WTC11 (cell line): ENCODE results near the gene MKNK2. TPM values are rescaled to one million over a fixed set of nuclear protein-coding genes. Genes with fewer than 3 reads are reported as not detected.

ENCODE experiments used
- ATAC-seq: fragments of 200-7000 bp; cut with Tn5 transposase; 2 replicates; pipeline ENCODE4 v1.10.0; 2021; ENCODE audit warnings: mild to moderate bottlenecking, moderate library complexity
- CTCF ChIA-PET: fragments of 300-600 bp; sonication (Branson Sonifier 250); formaldehyde crosslinking; loops from one replicate; lab custom pipeline; 2021; ENCODE audit warnings: antibody characterized with exemption; lab: Charles Lee
- POLR2A ChIA-PET: fragments of 350-600 bp; sonication (Branson Sonifier 250); formaldehyde crosslinking; loops from one replicate; lab custom pipeline; 2021; ENCODE audit warnings: antibody characterized with exemption; lab: Charles Lee
- DNase-seq: peaks from one replicate; pipeline ENCODE4 v3.0.0; 2021; ENCODE audit warnings: low spot score
- H3K27ac Mint-ChIP-seq: 2 replicates; pipeline ENCODE4 v1.8.0; 2021; ENCODE audit warnings: mixed read lengths
- H3K27me3 Mint-ChIP-seq: 2 replicates; pipeline ENCODE4 v1.8.0; 2021; ENCODE audit warnings: low read depth, mild to moderate bottlenecking, moderate library complexity, mixed read lengths
- H3K36me3 Mint-ChIP-seq: 2 replicates; pipeline ENCODE4 v1.8.0; 2021; ENCODE audit warnings: mixed read lengths
- H3K4me1 Mint-ChIP-seq: 2 replicates; pipeline ENCODE4 v1.8.0; 2022; ENCODE audit warnings: mixed read lengths
- H3K4me3 Mint-ChIP-seq: 2 replicates; pipeline ENCODE4 v1.8.0; 2021; ENCODE audit warnings: mild to moderate bottlenecking, moderate library complexity, mixed read lengths
- H3K9me3 Mint-ChIP-seq: 2 replicates; pipeline ENCODE4 v1.8.0; 2021; ENCODE audit warnings: mixed read lengths
- ATF6 ChIP-seq: sonication (generic); formaldehyde crosslinking; IDR thresholded peaks from 2 replicates; pipeline ENCODE4 v1.8.1; 2023; ENCODE audit warnings: mild to moderate bottlenecking, missing genetic modification reagents
- CDX4 ChIP-seq: fragments of 250-450 bp; sonication (Bioruptor Pico); IDR thresholded peaks from 2 replicates; pipeline ENCODE4 v1.9.0; 2021; ENCODE audit warnings: moderate library complexity, mild to moderate bottlenecking, inconsistent platforms, borderline replicate concordance
- E2F4 ChIP-seq: sonication (generic); formaldehyde crosslinking; IDR thresholded peaks from 2 replicates; pipeline ENCODE4 v1.8.1; 2022; ENCODE audit warnings: low read depth, mild to moderate bottlenecking, moderate library complexity, missing genetic modification reagents, borderline replicate concordance
- HMGA2 ChIP-seq: fragments of 250-450 bp; sonication (Bioruptor Pico); IDR thresholded peaks from 2 replicates; pipeline ENCODE4 v1.4.0; 2021; ENCODE audit warnings: mild to moderate bottlenecking, moderate library complexity
- HMGXB4 ChIP-seq: sonication (generic); formaldehyde crosslinking; IDR thresholded peaks from 2 replicates; pipeline ENCODE4 v1.8.1; 2023; ENCODE audit warnings: mild to moderate bottlenecking, moderate library complexity, missing genetic modification reagents
- IRF2 ChIP-seq: sonication (generic); formaldehyde crosslinking; IDR thresholded peaks from 2 replicates; pipeline ENCODE4 v1.8.0; 2022; ENCODE audit warnings: low read depth, missing genetic modification reagents, borderline replicate concordance
- NFATC4 ChIP-seq: fragments of 250-450 bp; sonication (Bioruptor Pico); IDR thresholded peaks from 2 replicates; pipeline ENCODE4 v1.9.0; 2021; ENCODE audit warnings: mild to moderate bottlenecking
- NR3C1 ChIP-seq: sonication (generic); formaldehyde crosslinking; conservative IDR thresholded peaks from 2 replicates; pipeline ENCODE4 v1.8.1; 2023; ENCODE audit warnings: low read depth, mild to moderate bottlenecking, missing genetic modification reagents
- PREB ChIP-seq: sonication (generic); formaldehyde crosslinking; IDR thresholded peaks from 2 replicates; pipeline ENCODE4 v1.8.1; 2022; ENCODE audit warnings: mild to moderate bottlenecking, missing genetic modification reagents, moderate library complexity, borderline replicate concordance
- PRRX2 ChIP-seq: fragments of 250-450 bp; sonication (Bioruptor Pico); IDR thresholded peaks from 2 replicates; pipeline ENCODE4 v1.8.0; 2021; ENCODE audit warnings: mild to moderate bottlenecking
- SOX15 ChIP-seq: fragments of 250-450 bp; sonication (Bioruptor Pico); IDR thresholded peaks from 2 replicates; pipeline ENCODE4 v1.9.0; 2021; ENCODE audit warnings: mild to moderate bottlenecking
- SP1 ChIP-seq: sonication (generic); formaldehyde crosslinking; conservative IDR thresholded peaks from 2 replicates; pipeline ENCODE4 v1.8.1; 2022; ENCODE audit warnings: missing genetic modification reagents
- TP53 ChIP-seq: sonication (generic); formaldehyde crosslinking; IDR thresholded peaks from 2 replicates; pipeline ENCODE4 v1.8.1; 2023; ENCODE audit warnings: mild to moderate bottlenecking, missing genetic modification reagents
- ZNF121 ChIP-seq: sonication (generic); formaldehyde crosslinking; IDR thresholded peaks from 2 replicates; pipeline ENCODE4 v1.8.0; 2023; ENCODE audit warnings: missing genetic modification reagents
- ZNF232 ChIP-seq: sonication (generic); formaldehyde crosslinking; IDR thresholded peaks from 2 replicates; pipeline ENCODE4 v1.8.0; 2022; ENCODE audit warnings: mild to moderate bottlenecking, missing genetic modification reagents
- ZNF281 ChIP-seq: sonication (generic); formaldehyde crosslinking; IDR thresholded peaks from 2 replicates; pipeline ENCODE4 v1.8.0; 2023; ENCODE audit warnings: mild to moderate bottlenecking, missing genetic modification reagents
- ZSCAN18 ChIP-seq: fragments of 250-450 bp; sonication (Bioruptor Pico); IDR thresholded peaks from 2 replicates; pipeline ENCODE4 v2.1.2; 2022; ENCODE audit warnings: mild to moderate bottlenecking, moderate library complexity
- total RNA-seq: library from RNA; stranded (reverse); gene quantifications from 3 replicates; pipeline ENCODE4 v1.2.3, GENCODE V29; 2021

Gene MKNK2
- total RNA-seq, 1 experiment from 2014 or later = 165 TPM

- TF ChIP-seq ZNF121 (CRISPR knock-in tag) (no peak), HMGXB4 (CRISPR knock-in tag) (no peak), PRRX2 (CRISPR knock-in tag) (no peak)
- peaks cover 13% of the 10 kb centered on the region for H3K27me3 Mint-ChIP-seq
- POLR2A ChIA-PET = no interaction called here
- peaks cover 10% of the 10 kb centered on the region for H3K36me3 Mint-ChIP-seq
- ATAC-seq (no peak), DNase-seq (no peak)
- peaks cover 9% of the 10 kb centered on the region; the same call in 1 of the 2 replicates for H3K9me3 Mint-ChIP-seq
- H3K4me1 Mint-ChIP-seq = peaks cover 9% of the 10 kb centered on the region
- no peak overlapping the region for H3K27ac Mint-ChIP-seq
- H3K4me3 Mint-ChIP-seq = no peak overlapping the region
- CTCF ChIA-PET = no interaction called here
Measured at GRCh38 chr19:2027361-2027760, 23.7 kb downstream of the MKNK2 start.

- Mint-ChIP-seq H3K36me3 (peaks cover 10% of the 10 kb centered on the region), H3K27me3 (peaks cover 13% of the 10 kb centered on the region), H3K27ac (no peak overlapping the region), H3K4me3 (no peak overlapping the region), H3K9me3 (peaks cover 9% of the 10 kb centered on the region; the same call in 1 of the 2 replicates), H3K4me1 (peaks cover 4% of the 10 kb centered on the region)
- ChIA-PET POLR2A (no interaction called here), CTCF (no interaction called here)
- TF ChIP-seq ZNF281 (CRISPR knock-in tag) = no peak
- no peak for TF ChIP-seq ATF6
- TF ChIP-seq E2F4 (CRISPR knock-in tag) = no peak
- no peak for TF ChIP-seq HMGXB4 (CRISPR knock-in tag)
- no peak for TF ChIP-seq NFATC4
- TF ChIP-seq ZNF232 = no peak
- no peak for TF ChIP-seq NR3C1 (CRISPR knock-in tag)
- no peak for TF ChIP-seq PREB (CRISPR knock-in tag)
- no peak for TF ChIP-seq CDX4
- TF ChIP-seq ZSCAN18 (CRISPR knock-in tag) = no peak
- TF ChIP-seq IRF2 (CRISPR knock-in tag) = no peak
- no peak for TF ChIP-seq TP53 (CRISPR knock-in tag)
- TF ChIP-seq SOX15 (CRISPR knock-in tag) = no peak
- TF ChIP-seq SP1 (CRISPR knock-in tag) = no peak
- TF ChIP-seq HMGA2 (CRISPR knock-in tag) = no peak
- DNase-seq (no peak), ATAC-seq (no peak)
Measured at GRCh38 chr19:2026770-2027169, 24.3 kb downstream of the MKNK2 start.
